GM19043 (cell line): Measurements from ENCODE around the gene APLP2.
"Not testable (repeated sequence)": the region's sequence is repeated elsewhere in the genome, so short reads cannot be mapped to it uniquely, and the experiment has no call there.

ENCODE experiments used
- ATAC-seq: cut with Tn5 transposase; IDR thresholded peaks from one replicate; pipeline ENCODE4 v1.9.1; 2021; ENCODE audit warnings: low read depth; ENCODE audit not compliant: unreplicated experiment

Gene APLP2

DNA sequence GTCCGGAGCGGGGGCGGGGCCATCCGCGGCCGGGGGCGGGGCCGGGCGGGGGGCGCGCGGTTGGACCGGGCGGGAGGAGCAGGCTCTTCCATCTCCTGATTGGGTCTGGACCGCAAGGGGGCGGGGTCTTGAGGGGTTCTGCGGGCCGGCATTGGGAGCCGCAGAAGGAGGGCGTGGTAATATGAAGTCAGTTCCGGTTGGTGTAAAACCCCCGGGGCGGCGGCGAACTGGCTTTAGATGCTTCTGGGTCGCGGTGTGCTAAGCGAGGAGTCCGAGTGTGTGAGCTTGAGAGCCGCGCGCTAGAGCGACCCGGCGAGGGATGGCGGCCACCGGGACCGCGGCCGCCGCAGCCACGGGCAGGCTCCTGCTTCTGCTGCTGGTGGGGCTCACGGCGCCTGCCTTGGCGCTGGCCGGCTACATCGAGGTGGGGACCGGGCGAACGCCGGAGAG, at the start of gene APLP2:
TSS of gene APLP2 (plus strand) at position 236 of the 450 bp plus-strand sequence. CDS start at position 320, 84 bp downstream.
- ATAC-seq: peak; percentile 95

DNA sequence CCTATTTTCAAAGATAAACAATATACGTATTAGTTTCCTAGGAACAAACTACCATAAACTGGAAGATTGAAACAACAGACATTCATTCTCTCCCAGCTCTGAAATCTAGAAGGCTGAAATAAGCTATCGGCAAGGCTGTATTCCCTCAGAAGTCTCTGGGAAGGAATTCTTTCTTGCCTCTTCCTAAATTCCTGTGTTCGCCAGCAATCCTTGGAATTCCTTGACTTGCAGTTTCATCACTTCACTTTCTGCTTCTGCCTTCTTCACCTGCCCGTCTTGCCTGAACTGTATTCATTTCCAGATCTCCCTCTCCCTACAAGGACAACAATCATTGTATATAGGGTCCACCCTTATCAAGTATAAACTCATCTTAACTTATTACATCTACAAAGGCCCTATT, 49.4 kb upstream of the APLP2 start:
- ATAC-seq: no peak

DNA sequence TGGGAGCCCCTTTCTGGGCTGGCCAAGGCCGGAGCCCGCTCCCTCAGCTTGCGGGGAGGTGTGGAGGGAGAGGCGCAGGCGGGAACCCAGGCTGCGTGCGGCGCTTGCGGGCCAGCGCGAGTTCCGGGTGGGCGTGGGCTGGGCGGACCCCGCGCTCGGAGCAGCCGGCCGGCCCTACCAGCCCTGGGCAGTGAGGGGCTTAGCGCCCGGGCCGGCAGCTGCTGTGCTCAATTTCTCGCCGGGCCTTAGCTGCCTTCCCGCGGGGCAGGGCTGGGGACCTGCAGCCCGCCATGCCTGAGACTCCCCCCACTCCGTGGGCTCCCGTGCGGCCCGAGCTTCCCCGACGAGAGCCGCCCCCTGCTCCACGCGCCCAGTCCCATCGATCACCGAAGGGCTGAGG, 48.1 kb upstream of the APLP2 start:
- ATAC-seq: not testable (repeated sequence)

- ATAC-seq: peak; percentile 23
Observed at GRCh38 chr11:130022799-130023198, 46.9 kb upstream of the APLP2 start.

GRCh38 chr11:130023204-130023603, 46.5 kb upstream of the APLP2 start:
- ATAC-seq: peak; percentile 94

DNA sequence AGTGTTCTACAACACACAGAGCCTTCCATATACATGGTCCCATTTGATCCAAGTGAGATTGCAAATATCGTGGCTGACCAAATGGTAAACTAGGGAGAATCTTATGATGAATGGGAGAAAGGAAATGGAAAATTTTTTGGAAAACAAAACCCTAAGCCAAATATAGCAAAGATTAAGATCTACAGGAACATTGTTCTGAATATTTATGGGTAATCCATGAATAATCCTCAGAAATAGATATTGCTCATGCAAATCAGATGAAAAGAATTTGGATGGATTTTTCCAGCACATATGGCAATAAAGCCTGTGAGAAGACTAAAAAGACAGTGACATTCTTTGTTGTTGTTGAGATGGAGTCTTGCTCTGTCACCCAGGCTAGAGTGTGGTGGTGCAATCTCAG, 45.3 kb upstream of the APLP2 start:
- no peak for ATAC-seq

DNA sequence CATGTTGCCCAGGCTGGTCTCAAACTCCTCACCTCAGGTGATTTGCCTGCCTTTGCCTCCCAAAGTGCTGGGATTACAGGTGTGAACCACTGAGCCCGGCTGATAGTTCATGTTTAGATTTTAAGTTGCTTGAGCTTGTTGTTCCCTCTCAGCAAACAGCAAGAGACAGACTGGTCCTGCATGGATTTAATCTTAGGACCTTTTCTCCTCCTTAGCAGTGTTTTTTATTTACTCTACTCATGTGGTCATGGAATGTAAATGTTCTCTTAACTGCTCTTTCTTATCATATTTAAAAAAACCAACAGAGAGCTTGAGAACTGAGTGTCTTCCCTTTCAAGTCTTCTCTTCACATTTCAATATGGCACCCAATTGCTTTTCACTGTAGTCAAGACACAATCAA, 44.3 kb upstream of the APLP2 start:
- ATAC-seq: no peak

GRCh38 chr11:130029137-130029536, 40.6 kb upstream of the APLP2 start:
- peak; percentile 70 for ATAC-seq

DNA sequence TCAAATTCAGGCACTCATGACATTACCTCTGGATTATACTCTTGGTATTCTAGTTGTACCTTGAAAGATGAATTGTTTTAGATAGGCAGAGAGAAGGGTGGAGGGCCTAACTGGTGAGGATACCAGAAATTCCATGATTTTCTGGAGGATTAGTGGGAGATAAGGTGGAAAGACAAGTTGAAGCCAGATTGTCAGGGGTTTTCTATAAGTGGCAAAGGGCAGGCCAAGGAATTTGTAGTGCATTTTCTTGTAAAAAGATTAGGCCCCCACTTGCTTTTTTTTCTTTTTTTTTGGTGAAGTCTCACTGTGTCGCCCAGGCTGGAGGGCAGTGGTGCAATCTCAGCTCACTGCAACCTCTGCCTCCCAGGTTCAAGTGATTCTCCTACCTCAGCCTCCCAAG, 38.6 kb upstream of the APLP2 start:
- ATAC-seq: no peak

DNA sequence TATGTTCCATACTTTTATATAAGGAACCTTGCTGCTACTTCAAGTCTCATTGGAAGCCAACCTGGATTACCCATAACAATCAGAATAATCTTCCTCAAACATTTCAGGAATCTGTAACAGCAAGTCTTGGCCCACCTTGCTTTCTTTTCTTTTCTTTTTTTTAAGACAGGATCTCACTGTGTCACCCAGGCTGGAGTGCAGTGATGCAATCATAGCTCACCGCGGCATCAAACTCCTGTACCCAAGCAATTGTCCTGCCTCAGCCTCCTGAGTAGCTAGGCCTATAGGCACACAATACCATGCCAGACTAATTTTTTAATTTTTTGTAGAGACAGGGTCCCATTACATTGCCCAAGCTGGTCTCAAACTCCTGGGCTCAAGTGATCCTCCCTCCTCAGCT, 37.7 kb upstream of the APLP2 start:
- ATAC-seq: no peak

DNA sequence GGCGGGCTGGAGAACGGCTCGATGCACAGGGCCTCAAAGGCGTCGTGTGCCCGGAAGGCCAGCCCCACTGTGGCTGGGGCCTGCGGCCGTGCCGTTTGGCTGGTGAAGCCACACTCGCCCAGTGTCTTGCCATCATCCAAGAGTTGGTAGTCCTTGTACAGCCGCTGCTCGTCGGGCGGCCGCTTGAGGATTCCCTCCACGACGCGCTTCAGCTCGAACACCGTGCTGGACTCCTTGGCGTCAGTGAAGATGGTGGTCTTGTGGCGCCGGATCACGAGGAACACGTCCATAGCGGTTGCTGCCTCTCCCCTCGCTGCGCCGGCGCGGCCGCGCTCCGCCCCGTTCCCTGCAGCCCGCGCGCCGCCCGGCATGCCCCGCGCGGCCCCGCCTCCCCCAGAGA, 36.8 kb upstream of the APLP2 start:
- ATAC-seq: no peak

DNA sequence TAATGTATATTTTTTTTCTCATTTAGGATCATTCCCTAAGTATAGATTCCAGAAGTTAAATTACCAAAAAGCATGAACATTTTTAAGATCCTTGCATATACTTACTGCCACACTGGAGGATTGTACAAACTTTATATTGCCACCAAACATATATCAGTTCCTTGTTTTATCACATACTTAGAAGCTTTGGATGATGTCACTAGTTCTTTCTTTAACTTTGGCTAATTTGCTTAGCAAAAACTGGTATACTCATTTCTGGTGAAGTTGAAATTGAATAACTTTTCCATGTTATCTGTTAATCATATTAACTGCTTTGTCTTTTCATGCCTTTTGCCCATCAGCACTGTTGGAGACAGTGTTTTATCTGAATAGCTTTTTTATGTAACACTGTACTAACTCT, 35.5 kb upstream of the APLP2 start:
- ATAC-seq: no peak

- ATAC-seq: no peak
Observed at GRCh38 chr11:130037058-130037457, 32.6 kb upstream of the APLP2 start.

- ATAC-seq: no peak
Observed at GRCh38 chr11:130037881-130038585, 31.7 kb upstream of the APLP2 start.

DNA sequence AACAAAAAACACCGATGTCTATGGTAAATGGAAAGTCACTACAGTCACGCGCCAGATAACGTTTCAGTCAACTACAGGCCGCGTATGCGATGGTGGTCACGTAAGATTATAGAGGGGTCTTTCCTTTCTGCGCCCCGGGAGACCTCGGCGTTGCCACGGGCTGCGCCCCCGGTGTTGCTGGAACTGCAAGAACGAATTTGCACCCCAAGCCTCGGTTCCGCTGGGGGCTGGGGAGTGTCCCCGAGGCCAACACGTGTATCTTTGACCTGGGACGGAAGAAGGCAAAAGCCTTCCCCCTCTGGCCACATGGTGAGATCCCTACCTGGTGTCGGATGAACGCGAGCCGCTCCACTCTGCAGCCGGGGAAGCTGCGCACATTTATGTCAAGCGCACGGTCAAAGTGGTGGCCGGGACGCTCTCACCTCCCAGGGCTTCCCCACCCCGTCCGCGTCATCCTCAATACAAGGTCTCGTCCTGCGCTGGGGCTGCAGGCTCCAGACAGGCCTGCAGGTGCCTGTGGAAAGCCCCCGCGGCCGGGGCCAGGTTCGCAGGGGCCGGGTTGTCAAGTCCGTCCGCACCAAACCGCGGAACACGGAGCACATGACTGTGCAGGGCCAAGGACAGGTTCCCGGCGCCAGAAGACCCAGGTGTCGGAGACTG, 29.3 kb upstream of the APLP2 start:
- no peak for ATAC-seq

GRCh38 chr11:130042093-130042591, 27.6 kb upstream of the APLP2 start:
- no peak for ATAC-seq

GRCh38 chr11:130043575-130043974, 26.1 kb upstream of the APLP2 start:
- ATAC-seq: no peak

DNA sequence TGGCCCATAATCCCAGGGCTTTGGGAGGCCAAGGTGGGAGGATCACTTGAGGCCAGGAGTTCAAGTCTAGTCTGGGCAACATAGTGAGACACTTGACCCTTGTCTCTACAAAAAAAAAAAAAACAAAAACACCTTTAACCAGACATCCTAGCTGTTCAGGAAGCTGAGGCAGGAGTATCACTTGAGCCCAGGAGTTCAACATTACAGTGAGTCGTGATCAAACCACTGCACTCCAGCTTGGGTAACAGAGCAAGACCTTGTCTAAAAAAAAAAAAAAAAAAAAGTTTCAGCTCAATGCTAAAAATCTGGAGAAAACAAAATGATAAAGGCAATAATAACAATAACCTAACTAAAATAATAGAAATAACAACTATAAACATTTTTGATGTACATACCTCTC, 22.6 kb upstream of the APLP2 start:
- ATAC-seq: no peak

DNA sequence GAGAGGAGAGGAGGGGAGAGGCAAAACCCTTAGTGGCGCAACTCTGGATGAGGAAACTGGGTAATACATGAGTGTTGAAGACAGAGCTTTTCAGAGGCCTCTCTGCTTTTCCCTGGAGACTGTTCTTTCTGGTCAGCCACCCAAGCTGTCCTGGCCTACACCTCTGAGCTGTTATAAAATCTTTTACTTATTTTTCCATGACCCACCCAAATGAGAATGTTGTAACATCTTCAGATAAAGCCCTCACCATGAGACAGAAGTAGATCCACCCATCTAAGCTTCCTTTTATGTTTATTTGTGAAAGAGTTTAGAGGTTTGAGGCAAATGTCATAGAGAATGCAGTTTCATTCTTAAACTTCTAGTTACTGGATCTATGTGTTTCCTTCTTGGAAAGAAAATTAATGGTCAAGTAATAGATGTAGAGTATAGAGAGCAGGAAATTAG, 20.3 kb upstream of the APLP2 start:
- ATAC-seq: no peak

GRCh38 chr11:130050257-130050656, 19.4 kb upstream of the APLP2 start:
- ATAC-seq: no peak

DNA sequence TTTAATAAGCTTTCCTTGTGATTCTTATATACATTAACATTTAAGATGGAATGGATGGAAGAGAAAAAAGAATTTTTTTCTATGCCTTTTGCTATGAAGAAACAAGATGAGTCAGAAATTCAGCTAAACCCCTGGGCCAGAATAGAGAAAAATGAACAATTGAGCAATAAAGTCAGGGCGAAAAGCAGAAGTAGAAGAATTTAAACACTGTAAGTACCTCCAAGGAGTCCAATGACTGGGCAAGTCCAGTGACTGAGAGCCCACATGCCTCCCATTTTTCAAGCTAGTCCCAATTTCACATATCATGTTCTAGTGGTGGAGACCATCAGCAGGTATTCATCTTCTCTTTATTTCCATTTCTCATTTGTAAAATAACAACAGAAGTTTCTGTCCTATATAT, 18.6 kb upstream of the APLP2 start:
- ATAC-seq: no peak

DNA sequence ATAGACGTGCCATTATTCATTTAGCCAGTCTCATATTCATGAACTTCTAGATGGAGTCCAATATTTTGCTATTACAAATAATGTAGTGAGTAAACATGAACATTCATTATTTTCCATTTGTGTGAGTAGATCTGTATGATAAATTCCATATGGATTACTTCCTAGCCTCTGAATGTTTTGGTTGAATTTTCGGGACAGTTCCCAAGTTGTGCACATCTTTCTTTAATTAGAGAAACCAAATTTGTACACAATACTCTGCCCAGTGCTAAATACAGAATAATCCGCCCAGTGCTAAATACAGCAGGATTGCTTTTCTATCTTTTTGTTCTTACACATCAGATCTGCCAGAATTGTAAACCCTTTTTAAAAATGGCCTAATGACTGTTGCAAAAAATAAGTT, 17.1 kb upstream of the APLP2 start:
- no peak for ATAC-seq
